ENCODE measurements around the gene ERICH6B. TPM values are rescaled to one million over a fixed set of nuclear protein-coding genes. Genes with fewer than 3 reads are reported as not detected.

Gene ERICH6B
- total RNA-seq, 1 donor from 2014 or later: not detected

DNA sequence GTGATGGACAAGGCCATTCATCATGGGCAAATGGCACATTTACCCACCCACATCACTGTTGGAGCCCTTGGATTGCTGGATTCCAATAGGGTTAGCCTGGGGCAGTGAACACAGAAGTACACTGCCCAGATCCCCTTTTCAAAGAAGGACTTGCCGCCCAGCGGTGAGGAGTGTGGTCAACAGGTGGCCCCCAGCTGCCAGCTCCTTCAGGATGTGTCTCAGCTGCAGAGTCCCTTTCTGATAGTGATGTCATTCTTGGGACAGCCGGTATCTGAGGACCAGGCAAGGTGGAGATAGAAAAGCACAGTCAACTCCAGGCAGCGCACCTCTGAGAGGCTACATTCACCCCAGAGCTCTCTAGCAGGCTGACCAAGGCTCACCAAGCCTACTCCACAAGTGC is 16.9 kb downstream of the ERICH6B start:
- no peak overlapping the region for H3K4me2 ChIP-seq (ENCODE audit: low read length)
- no peaks in the 10 kb centered on the region for H3K4me1 ChIP-seq (ENCODE audit: insufficient read depth, low read length)
- DNase-seq (ENCODE audit: low read depth) (no peak), FAIRE-seq (no peak)
- H3K4me1 Mint-ChIP-seq (ENCODE audit: low read depth, unreplicated experiment): no peaks in the 10 kb centered on the region
- no peak overlapping the region for H3K9ac ChIP-seq (ENCODE audit: low read length)
- no peaks in the 10 kb centered on the region for H4K20me1 ChIP-seq (ENCODE audit: insufficient read depth, low read length)
- no peak overlapping the region for H2AFZ ChIP-seq (ENCODE audit: low read depth, low read length)
- H3K36me3 ChIP-seq (ENCODE audit: insufficient read depth, low read length): no peaks in the 10 kb centered on the region
- H3K9me3 Mint-ChIP-seq (ENCODE audit: unreplicated experiment): no peaks in the 10 kb centered on the region
- H3K4me3 ChIP-seq (ENCODE audit: insufficient read depth, low read depth, low read length): no peak overlapping the region
- no peaks in the 10 kb centered on the region for H3K9me3 ChIP-seq (ENCODE audit: insufficient read depth, low read depth, low read length)
- no peak overlapping the region for H3K27ac ChIP-seq (ENCODE audit: low read depth, low read length)
- no peaks in the 10 kb centered on the region for H3K79me2 ChIP-seq (ENCODE audit: insufficient read depth, low read length)
- H3K27me3 Mint-ChIP-seq (ENCODE audit: low read depth, unreplicated experiment): peaks cover 25% of the 10 kb centered on the region
- H3K27me3 ChIP-seq (ENCODE audit: insufficient read depth, low read length): peaks cover 10% of the 10 kb centered on the region
- no peaks in the 10 kb centered on the region for H3K36me3 Mint-ChIP-seq (ENCODE audit: low read depth, unreplicated experiment)
- TF ChIP-seq EZH2 (IDR thresholded peaks at IDR 0.05; ENCODE audit: insufficient read depth, low read length) (no peak), CTCF (IDR thresholded peaks at IDR 0.05; ENCODE audit: insufficient read depth, low read depth, low read length) (no peak)
- no peak overlapping the region for H3K4me3 Mint-ChIP-seq (ENCODE audit: unreplicated experiment)
- H3K27ac Mint-ChIP-seq (ENCODE audit: unreplicated experiment): no peak overlapping the region

GRCh38 chr13:45596800-45597475 is 18.6 kb downstream of the ERICH6B start:
- Histone ChIP-seq H3K36me3 (ENCODE audit: insufficient read depth, low read length) (no peaks in the 10 kb centered on the region), H3K27ac (ENCODE audit: low read depth, low read length) (no peak overlapping the region), H3K79me2 (ENCODE audit: insufficient read depth, low read length) (no peaks in the 10 kb centered on the region), H3K9ac (ENCODE audit: low read length) (no peak overlapping the region), H3K27me3 (ENCODE audit: insufficient read depth, low read length) (peaks cover 10% of the 10 kb centered on the region), H2AFZ (ENCODE audit: low read depth, low read length) (no peak overlapping the region), H4K20me1 (ENCODE audit: insufficient read depth, low read length) (no peaks in the 10 kb centered on the region), H3K4me2 (ENCODE audit: low read length) (no peak overlapping the region), H3K4me3 (ENCODE audit: insufficient read depth, low read depth, low read length) (no peak overlapping the region), H3K4me1 (ENCODE audit: insufficient read depth, low read length) (no peaks in the 10 kb centered on the region), H3K9me3 (ENCODE audit: insufficient read depth, low read depth, low read length) (no peaks in the 10 kb centered on the region)
- peaks cover 25% of the 10 kb centered on the region for H3K27me3 Mint-ChIP-seq (ENCODE audit: low read depth, unreplicated experiment)
- H3K4me1 Mint-ChIP-seq (ENCODE audit: low read depth, unreplicated experiment): no peaks in the 10 kb centered on the region
- no peaks in the 10 kb centered on the region for H3K36me3 Mint-ChIP-seq (ENCODE audit: low read depth, unreplicated experiment)
- H3K27ac Mint-ChIP-seq (ENCODE audit: unreplicated experiment): no peak overlapping the region
- no peaks in the 10 kb centered on the region for H3K9me3 Mint-ChIP-seq (ENCODE audit: unreplicated experiment)
- TF ChIP-seq EZH2 (IDR thresholded peaks at IDR 0.05; ENCODE audit: insufficient read depth, low read length) (no peak), CTCF (IDR thresholded peaks at IDR 0.05; ENCODE audit: insufficient read depth, low read depth, low read length) (no peak)
- no peak for FAIRE-seq
- no peak for DNase-seq (ENCODE audit: low read depth)
- H3K4me3 Mint-ChIP-seq (ENCODE audit: unreplicated experiment): no peak overlapping the region

- Mint-ChIP-seq H3K4me1 (ENCODE audit: low read depth, unreplicated experiment) (no peaks in the 10 kb centered on the region), H3K4me3 (ENCODE audit: unreplicated experiment) (no peak overlapping the region), H3K27me3 (ENCODE audit: low read depth, unreplicated experiment) (peaks cover 25% of the 10 kb centered on the region), H3K36me3 (ENCODE audit: low read depth, unreplicated experiment) (no peaks in the 10 kb centered on the region), H3K27ac (ENCODE audit: unreplicated experiment) (no peak overlapping the region), H3K9me3 (ENCODE audit: unreplicated experiment) (no peaks in the 10 kb centered on the region)
- peaks cover 7% of the 10 kb centered on the region for H3K27me3 ChIP-seq (ENCODE audit: insufficient read depth, low read length)
- H3K4me2 ChIP-seq (ENCODE audit: low read length): no peak overlapping the region
- H4K20me1 ChIP-seq (ENCODE audit: insufficient read depth, low read length): no peaks in the 10 kb centered on the region
- no peaks in the 10 kb centered on the region for H3K79me2 ChIP-seq (ENCODE audit: insufficient read depth, low read length)
- TF ChIP-seq EZH2 (IDR thresholded peaks at IDR 0.05; ENCODE audit: insufficient read depth, low read length): no peak
- H3K4me3 ChIP-seq (ENCODE audit: insufficient read depth, low read depth, low read length): no peak overlapping the region
- no peak overlapping the region for H3K27ac ChIP-seq (ENCODE audit: low read depth, low read length)
- no peaks in the 10 kb centered on the region for H3K9me3 ChIP-seq (ENCODE audit: insufficient read depth, low read depth, low read length)
- H2AFZ ChIP-seq (ENCODE audit: low read depth, low read length): no peak overlapping the region
- no peak for DNase-seq (ENCODE audit: low read depth)
- no peaks in the 10 kb centered on the region for H3K4me1 ChIP-seq (ENCODE audit: insufficient read depth, low read length)
- no peak overlapping the region for H3K9ac ChIP-seq (ENCODE audit: low read length)
- H3K36me3 ChIP-seq (ENCODE audit: insufficient read depth, low read length): no peaks in the 10 kb centered on the region
- FAIRE-seq: no peak
Observed at GRCh38 chr13:45595965-45596364, 19.6 kb downstream of the ERICH6B start.
